GM21360 (cell line): ENCODE data around the gene C1QTNF5.
"Not testable (repeated sequence)": the region's sequence is repeated elsewhere in the genome, so short reads cannot be mapped to it uniquely, and the experiment has no call there.

Experiments used
- ATAC-seq: cut with Tn5 transposase; IDR thresholded peaks from one replicate; pipeline ENCODE4 v1.9.1; 2021; ENCODE audit warnings: mild to moderate bottlenecking, moderate library complexity; ENCODE audit not compliant: unreplicated experiment

C1QTNF5 gene, protein sequence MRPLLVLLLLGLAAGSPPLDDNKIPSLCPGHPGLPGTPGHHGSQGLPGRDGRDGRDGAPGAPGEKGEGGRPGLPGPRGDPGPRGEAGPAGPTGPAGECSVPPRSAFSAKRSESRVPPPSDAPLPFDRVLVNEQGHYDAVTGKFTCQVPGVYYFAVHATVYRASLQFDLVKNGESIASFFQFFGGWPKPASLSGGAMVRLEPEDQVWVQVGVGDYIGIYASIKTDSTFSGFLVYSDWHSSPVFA

DNA sequence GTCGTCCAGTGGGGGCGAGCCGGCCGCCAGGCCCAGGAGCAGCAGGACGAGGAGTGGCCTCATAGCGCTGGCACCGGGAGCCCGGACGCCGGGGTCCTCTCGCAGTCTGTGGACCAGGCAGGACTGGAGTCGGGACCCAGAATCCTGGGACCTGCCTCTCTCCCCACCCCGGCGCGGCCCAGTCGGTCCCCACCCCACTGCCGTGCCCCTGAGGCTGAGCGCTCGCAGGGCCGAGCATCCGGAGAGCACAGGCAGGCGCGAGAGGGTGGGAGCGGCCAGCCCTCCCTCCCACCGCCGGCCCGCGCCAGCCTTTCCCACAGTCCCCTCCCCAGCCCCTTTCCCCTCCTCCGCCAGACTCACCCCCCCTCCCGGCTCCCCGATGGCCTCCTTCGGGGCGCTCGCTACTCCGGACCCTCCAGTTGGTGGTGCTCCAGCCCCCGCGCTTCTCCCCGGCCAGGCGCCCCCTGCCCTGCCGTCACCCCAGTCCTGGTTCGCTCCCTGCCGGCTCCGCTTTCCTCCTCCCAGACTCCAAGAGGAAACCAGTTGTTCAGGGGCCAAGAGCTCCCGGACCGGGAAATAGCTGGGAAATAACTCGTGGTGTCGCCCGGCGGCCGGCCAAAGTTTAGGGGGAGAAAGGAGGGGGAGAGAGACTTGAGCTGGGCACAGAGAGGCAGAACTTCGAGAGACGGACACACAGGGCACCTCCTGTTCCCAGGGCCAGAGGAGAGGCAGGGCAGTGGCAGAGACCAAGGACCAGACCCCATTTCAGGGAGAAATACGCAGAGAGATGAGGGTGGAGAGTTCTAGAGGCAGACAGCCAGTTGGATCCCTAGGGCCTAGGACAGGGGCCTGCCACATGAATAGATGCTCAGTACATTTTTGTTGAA lies at the start of gene C1QTNF5:
C1QTNF5 (minus strand) TSS at position 549 of the 887 bp plus-strand sequence; CDS start at position 63, 486 bp downstream.
- ATAC-seq: no peak

DNA sequence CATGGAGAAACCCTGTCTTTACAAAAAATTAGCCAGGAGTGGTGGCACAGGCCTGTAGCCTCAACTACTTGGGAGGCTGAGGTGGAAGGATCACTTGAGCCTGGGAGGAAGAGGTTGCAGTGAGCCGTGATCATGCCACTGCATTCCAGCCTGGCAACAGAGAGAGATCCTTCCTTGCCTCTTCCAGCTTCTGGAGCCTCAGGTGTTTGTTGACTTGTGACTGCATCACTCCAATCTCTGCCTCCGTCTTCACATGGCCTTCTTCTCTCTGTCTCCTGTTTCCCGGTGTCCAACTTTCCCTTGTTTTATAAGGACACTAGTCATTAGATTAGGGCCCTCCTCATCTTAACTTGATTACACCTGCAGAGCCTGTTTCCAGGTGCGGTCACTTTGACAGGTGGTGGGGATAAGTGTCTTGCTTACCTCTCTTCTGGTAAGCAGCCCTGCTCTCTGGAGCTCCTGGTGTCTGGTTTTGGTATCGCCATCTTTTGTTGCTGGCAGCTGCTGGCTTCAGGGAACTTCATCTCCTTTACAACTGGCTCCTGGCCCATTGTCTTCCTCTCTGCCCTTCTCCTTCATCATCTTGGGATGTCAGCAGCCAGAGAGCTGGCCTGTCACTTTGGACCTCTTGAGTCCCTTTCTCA lies 49.0 kb upstream of the C1QTNF5 start:
- ATAC-seq: no peak

DNA sequence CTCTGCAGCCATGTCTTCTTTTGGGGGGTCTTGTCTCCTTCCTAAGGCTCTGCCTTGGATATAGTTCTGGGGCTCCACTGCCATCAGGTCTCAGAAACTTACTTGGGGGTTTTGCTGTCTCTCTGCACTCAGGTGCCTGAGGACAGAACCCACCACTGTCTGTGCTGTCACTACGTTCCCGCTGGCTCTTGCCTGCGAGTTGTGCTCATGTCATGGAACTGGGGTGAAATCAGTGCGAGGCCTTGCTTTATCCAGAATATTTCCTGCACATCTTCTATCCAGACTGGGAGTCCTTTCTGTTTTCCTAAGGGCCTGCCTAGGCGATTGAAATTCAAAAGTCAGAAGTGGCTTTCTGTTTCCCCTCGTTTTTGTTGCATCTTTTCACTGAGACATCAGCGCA lies 47.4 kb upstream of the C1QTNF5 start:
- no peak for ATAC-seq

DNA sequence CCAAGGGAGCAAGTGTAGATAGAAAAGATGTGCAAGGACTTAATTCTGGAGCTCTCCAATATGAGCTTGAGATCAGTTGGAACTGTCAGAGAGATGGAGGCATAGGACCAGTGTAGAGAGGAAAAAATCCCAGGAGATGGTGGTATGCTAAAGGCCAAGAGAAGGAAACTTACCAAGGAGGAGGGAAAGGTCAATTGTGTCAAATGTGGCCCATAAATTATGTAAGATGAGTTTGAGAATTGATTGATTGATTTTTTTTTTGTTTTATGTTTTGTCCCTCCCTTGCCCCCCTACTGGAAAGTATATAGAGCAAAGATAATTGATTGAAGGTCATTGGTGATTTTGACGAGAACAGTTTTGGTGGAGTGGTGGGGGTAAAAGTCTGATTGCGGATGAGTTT lies 43.6 kb upstream of the C1QTNF5 start:
- no peak for ATAC-seq

DNA sequence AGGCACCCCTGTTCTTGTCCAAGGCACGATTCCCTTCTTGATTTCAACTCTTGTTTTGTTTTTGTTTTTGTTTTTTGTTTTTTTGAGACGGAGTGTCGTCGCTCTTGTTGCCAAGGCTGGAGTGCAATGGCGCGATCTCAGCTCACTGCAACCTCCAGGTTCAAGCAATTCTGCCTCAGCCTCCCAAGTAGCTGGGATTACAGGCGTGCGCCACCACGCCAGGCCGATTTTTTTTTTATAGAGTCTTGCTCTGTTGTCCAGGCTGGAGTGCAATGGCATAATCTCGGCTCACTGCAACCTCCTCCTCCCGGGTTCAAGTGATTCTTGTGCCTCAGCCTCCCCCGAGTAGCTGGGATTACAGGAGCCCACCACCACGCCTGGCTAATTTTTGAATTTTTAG lies 41.8 kb upstream of the C1QTNF5 start:
- ATAC-seq: not testable (repeated sequence)

DNA sequence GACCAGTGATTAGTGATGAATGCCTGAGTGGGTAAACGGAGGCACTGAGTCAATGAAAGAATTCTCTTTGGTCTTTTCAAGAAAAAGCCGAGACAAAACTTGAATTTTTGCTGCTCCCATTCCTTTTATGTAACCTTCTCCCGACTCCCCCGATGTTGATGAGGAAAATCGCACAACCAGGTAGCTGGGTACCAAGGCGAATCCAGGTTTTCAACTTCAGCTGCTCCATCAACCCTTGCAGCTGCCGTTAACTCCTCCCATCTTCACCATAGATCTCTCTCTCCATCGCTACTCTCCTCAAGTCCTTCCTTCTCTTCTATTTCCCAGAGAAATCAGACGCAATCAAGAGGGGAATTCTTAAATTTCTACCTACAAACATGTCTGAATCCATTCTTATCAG lies 41.4 kb upstream of the C1QTNF5 start:
- ATAC-seq: no peak

DNA sequence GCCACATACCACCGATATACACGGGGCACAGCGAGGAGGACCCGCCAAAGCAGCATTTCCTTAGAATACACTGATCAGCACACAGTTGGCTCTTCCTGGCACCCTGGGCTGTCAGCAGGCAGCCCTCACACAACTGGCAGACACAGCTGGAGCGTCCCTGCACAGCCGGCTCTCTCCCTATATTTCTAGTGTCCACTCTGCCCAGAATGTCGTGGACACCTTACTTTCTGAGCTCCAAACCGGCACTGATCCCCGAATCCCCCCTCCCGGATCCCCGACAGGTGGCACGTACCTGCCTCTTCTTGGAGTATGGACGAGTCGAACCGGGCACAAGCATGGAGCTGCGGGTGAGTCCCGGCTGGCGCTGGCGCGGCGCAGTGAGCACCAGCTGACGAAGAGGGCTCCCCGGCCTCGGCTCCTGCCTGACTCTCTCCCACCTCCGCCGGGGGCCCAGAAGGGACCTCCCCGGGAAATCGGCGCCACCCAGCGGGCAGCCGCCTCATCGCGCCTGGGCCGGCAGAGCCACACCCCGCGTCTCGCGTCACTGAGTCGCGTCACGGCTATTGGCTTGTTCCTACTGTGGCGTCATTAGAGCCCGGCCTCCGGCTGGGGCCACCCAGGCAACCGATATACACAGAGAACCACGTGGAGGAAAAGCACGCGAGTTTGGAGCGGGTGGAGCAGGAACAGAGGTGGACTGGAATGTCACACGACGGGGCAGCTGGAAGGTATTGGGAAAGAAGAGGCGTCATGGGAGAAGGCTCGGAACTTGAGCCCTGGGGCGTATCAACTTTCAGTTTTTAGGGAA lies 40.7 kb upstream of the C1QTNF5 start, which contains the start of gene USP2:
USP2 (minus strand) TSS at position 510 of the 808 bp plus-strand sequence. CDS start 8,210 bp downstream, outside the sequence.
- peak; percentile 95 for ATAC-seq

DNA sequence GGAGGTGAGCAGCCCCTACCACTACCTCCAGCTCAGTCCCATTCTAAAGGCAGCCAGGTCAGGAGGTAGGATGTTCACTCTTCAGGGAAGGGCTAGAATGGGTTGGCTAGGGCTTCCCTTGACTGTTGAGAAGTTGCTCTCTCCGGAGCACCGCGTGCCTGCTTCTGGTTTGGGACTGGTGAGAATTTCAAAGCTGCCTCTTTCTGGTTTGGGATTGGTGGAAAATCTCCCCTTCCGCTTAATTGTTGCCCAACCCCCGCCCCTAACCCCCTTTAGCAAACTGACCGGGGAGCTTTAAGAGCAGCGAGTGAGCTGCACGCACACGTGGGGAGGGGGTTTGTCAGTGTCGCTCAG lies 40.1 kb upstream of the C1QTNF5 start:
- ATAC-seq: no peak

DNA sequence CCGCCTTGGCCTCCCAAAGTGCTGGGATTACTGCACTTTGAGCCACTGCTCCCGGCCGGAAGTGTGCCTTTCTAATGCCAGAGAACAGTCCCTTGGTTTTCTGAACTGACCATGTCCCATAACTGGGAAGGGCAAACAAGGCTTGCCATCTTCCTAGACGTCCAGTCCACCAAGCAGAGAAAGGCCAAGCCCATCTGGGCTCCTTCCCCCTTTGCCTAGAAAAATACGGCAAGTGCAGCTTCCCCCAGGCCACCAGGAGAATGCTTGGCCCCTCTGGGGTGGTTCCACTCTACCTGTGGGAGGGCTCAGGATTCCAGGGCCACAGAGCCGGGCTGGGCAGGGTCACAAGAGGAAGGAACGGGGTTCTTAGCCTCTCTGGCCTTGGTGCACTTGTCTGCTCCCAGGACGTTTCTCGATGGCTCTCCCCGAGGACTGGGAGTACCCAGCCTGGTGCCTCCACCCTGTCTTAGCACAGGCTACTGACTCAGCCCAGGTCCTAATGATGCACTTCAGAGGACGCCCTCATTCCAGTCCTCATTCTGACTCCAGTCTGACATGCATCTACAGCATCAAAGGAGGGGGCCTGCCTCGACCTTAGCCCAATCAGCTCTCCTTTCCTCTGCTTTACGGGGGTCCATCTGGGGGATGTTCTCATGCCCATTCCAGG lies 39.6 kb upstream of the C1QTNF5 start:
- no peak for ATAC-seq

DNA sequence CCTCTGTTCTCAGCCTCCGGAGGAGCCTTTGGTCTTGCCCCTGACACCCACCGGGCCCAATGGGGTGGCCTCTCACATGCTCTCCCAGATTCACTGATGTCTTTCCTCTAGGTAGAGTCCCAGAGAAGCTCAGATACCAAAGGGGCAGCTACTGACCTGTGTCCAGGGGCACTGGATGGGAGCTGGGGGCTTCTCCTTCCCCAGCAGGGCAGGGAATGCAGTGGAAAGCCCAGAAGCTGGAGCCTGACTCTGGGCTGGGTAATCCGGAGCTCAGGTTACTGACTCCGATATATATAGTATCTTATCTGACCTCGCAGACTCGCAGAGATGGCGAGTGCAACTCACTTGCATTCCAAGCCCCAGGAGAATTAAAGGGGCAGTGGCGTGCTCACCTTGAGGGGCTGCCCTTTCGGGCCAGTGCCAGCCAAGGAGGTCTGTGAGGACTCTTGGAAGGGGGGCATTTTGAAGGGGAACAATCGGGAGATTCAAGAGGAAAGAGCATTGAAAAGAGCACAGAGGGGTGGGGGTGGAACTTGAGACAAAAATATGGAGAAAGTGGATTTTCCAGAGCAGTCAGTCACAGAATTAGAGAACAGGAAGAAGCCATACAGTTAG lies 38.3 kb upstream of the C1QTNF5 start:
- no peak for ATAC-seq

DNA sequence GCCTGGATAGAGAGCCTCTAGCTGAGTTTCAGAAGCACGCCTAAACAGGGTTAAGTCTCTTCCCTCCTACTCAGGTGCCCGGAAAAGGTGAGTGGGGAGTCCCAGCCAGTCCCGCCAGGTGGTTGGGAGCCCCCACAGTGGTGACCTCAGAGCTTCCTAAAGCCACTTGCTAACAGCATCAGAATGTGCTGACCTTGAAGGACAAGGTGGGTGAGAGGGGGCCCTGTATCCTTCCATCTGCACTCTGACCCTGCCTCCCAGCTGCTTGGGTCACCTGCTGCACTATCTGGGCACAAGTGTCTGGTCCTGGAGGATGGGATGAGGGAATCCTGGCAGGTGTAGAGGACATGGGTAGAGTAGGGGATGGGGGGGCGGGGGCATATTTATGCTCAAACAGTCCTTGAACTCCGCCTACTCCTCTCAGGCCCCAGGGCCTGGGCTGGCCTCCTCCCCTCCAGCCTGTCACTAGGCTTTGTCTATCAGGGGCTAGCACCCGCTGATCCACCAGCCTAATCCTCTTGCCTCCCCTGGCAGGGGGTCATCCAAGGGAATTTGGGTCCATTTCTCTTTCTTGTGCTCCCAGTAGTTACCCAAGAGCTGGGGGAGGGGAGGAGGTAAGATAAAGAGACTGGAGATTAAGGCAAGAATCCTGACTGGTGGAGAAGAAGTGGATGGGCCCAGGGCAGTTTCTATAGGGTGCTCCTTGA lies 37.4 kb upstream of the C1QTNF5 start:
- ATAC-seq: no peak

DNA sequence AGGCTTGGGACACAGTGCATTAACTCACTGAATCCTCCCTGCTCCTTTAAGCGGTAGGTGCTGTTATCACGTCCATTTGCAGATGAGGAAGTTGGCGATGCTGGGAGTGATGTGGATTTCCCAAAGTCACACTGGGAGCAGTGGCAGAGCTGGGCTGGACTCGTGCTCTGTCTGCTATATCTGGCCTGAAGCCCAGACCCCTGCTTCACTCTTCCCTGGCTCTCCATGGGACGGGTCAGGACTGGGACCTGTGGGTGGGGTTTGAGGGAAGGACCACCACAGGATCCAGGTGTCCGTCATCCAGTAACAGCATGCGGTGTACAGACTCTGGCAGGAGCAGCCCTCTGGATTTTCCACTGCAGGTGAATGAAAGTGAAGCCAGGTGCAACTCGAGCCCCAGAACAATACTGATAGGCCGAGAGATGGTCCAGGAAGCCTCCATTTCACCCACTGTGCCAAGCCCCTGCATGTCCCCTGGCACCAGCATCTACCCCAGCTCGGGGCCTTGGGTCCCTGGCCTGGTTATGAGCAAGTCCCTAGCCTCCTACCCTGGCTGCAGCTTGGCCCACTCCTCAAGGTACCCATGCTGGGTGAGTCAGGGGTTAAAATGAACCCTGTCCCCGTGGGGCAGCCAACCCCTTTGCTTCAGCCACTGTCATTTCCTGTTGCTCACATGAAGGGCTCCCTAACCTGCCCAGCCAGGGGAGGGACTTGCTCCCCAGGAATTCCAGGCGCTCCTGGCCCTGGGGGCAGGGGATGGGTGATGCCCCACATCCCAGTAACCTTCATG lies 36.6 kb upstream of the C1QTNF5 start:
- ATAC-seq: no peak

DNA sequence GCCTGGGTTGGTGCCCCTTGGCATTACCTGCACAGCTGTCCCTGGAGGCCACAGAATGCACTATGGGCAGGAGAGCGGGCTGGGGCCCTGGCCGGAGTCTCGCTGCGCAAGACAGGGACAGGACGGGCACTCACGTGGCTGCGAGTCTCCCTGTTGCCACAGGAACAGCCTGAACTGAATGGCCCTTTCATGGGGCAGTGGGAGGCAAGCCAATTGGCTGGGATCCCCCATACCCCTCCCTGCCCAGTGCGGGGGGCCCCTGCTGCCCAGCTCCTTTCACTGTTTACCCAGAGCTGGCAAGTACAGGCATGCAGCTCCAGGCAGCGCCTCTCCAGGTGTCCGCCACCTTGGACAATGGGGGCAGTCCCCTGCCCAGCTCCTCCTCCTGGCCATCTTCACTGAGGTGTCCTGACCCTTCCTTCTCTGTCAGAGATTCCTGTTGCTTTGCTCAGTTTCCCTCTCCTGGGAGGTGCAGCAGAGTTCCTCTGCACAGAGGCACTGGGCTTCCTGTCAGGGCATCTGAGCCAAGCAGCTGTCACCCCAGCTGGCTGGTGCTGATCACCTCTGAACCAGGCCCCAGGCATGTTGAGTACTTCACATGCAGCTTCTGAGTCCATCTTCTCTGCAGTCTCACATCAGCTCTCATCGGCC lies 35.6 kb upstream of the C1QTNF5 start:
- ATAC-seq: no peak

DNA sequence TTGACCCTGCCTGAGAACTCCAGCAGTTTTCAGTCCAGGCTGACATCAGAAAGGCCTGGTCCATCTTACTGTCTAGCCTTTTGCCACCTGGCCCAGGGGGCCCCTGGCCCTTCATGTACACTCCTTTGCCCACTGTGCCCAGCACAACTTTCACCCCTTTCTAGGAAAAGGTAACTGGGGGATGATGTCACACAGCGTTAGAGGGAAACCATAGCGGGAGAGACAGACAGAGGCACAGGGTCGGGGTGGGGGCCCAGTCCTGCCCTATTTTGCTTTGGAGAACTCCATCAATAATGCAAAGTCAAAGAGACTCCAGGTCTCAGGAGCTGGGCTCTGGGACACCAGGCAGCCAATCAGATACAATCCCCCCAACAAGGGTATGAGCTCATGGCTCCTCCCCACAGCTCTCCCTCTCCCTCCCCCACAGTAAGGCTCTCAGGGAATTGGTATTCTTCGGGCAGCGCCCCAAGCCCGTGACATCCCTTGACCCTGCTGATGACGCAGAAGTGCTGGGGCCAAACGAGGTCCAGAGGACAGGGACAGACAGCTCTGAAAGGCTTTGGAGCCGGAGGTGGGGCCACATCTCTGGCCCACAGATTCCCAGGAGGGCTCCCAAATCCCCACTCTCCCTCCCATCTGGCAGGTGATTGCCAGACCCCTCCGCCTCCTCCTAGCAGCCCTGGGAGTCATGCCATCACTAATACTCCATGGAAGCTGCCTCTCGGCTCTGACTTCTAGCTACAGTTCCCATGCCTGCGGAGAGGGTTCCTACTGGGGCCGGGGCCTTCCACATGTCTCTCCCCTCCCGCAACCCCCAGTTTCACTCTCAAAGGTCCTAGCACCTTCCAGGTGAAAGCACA lies 34.9 kb upstream of the C1QTNF5 start:
- ATAC-seq: no peak

DNA sequence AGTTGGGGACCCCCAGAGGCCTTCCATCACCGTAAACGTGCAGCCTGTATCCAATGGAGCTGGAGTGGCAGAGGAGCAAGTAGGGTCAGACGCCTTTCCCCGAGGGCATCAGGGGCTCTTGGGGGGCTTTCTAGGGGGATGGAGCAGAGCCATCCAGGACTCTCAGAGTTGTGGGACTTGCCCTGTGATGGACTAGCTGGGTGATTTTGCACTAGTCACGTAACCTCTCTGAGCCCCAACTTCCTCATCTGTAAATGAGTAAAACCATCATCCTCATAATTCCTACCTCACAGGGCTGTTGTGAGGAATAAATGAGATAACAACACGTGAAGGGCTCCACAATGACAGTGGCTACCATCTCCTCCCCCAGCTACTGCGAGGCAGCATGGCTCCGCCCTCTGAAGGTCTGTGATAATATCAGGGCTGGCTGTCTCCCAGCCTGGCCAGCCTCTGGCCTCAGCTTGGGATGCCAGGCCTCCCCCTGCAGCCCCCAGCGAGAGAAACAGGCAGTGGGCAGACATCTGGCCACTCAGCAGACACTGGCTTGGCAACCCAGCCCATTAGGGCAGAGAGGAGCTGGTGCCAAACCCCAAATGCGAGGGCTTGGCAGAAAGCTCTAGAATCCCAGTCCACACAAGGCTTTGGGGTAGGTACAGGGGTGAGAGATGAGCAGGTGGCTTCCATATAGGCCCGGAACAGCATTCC lies 34.1 kb upstream of the C1QTNF5 start:
- ATAC-seq: no peak

DNA sequence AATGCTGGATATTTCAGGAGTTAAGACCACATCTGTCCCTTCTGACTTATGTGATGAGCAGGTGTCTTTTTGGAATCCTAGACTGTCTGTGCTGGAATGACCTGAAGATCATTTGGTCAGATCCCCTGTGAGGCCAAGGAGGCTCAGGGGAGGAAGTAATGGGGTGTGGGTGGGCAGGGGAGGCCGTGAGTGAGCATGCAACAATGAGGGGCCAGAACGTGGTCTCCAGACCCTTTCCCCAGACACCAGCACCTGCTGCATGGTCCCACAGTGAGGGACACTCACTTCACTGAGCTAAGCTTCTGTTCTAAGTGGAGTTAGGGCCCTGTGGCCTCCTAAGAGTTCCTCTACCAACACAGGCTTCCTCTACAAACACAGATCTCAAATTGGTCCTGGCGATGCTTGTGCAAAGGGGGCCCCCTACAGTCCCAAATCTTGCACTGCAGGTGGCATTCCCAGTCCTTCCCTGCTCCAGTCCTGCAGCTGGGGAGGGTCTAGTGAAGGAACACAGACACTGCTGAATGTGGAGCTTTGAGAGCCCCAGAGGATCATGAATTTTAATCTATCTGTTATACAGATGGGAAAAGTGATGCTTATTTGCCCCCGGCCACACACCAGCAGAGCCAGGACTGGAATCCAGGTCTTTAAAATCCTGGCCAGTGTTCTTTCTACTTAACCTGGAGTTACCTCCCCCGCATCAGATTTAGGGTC lies 33.4 kb upstream of the C1QTNF5 start:
- ATAC-seq: no peak
